Measurements from ENCODE around the gene BFSP1. TPM values are rescaled to one million over a fixed set of nuclear protein-coding genes. Genes with fewer than 3 reads are reported as not detected.

BFSP1 gene
- total RNA-seq, 4 donors from 2014 or later = 0.18 to 0.46 TPM; not detected in 2

DNA sequence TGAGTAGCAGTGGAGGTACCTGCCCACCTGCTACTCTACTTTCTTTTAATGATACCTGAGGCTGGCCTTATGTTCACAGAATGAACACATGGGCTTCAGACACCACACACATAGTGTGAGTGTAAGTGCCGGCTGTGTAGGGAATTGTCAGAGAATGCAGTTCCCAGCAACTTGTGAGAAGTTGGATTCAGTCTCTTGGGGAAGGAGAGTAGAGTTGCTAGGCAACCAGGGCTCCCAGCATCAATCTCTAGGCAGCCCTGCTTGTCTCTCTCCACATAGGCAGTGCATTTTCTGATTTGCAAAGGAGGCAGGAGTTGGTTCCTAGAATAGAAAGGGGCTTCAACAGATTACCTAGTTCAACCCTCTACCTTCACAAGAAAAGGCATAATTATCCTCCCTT lies 74.1 kb downstream of the BFSP1 start:
- DNase-seq (no peak), ATAC-seq (no peak)
- Histone ChIP-seq H3K36me3 (no peaks in the 10 kb centered on the region), H3K27ac (no peak overlapping the region), H3K27me3 (no peaks in the 10 kb centered on the region), H3K4me1 (no peaks in the 10 kb centered on the region), H3K4me3 (no peak overlapping the region), H3K9me3 (no peaks in the 10 kb centered on the region)
- intact Hi-C loops (cut with DNase I; ENCODE audit: low total_unique reads) = no loop called here
- TF ChIP-seq, protein P1, sequence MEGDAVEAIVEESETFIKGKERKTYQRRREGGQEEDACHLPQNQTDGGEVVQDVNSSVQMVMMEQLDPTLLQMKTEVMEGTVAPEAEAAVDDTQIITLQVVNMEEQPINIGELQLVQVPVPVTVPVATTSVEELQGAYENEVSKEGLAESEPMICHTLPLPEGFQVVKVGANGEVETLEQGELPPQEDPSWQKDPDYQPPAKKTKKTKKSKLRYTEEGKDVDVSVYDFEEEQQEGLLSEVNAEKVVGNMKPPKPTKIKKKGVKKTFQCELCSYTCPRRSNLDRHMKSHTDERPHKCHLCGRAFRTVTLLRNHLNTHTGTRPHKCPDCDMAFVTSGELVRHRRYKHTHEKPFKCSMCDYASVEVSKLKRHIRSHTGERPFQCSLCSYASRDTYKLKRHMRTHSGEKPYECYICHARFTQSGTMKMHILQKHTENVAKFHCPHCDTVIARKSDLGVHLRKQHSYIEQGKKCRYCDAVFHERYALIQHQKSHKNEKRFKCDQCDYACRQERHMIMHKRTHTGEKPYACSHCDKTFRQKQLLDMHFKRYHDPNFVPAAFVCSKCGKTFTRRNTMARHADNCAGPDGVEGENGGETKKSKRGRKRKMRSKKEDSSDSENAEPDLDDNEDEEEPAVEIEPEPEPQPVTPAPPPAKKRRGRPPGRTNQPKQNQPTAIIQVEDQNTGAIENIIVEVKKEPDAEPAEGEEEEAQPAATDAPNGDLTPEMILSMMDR (IDR thresholded peaks at IDR 0.05 in 4 of 5, conservative IDR thresholded peaks at IDR 0.05 in 1 of 5) = no peak
- TF ChIP-seq POLR2A (IDR thresholded peaks at IDR 0.05) = no peak
- in situ Hi-C loops (cut with MboI; ENCODE audit: low sequenced_read_pairs in 4 of 4) = no loop called here

DNA sequence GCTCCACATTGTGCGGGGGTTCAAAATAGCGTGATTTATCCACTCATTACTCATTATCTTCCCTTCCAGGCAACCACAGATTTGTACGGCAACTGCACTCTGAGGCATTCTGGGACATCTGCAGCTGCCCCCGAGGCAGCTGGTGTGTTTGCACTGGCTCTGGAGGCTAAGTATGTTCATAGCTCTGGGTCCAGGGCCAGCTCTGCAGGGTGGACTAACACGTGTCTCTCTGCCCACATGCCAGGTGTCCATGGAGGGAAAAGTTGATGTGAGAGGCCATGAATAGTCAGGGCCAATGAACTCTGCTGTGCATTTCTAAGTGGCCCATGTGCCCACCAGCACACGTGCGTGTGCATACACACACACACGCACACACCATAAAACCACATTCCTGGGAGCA lies 74.9 kb downstream of the BFSP1 start:
- Histone ChIP-seq H3K27ac (no peak overlapping the region), H3K4me1 (no peaks in the 10 kb centered on the region), H3K4me3 (no peak overlapping the region), H3K36me3 (no peaks in the 10 kb centered on the region), H3K27me3 (no peaks in the 10 kb centered on the region), H3K9me3 (no peaks in the 10 kb centered on the region)
- DNase-seq (no peak), ATAC-seq (no peak)
- in situ Hi-C loops (cut with MboI; ENCODE audit: low sequenced_read_pairs in 4 of 4) (no loop called here), intact Hi-C loops (cut with DNase I; ENCODE audit: low total_unique reads) (no loop called here)
- TF ChIP-seq POLR2A (IDR thresholded peaks at IDR 0.05) = no peak
- TF ChIP-seq, protein P1 (IDR thresholded peaks at IDR 0.05 in 4 of 5, conservative IDR thresholded peaks at IDR 0.05 in 1 of 5) = no peak

DNA sequence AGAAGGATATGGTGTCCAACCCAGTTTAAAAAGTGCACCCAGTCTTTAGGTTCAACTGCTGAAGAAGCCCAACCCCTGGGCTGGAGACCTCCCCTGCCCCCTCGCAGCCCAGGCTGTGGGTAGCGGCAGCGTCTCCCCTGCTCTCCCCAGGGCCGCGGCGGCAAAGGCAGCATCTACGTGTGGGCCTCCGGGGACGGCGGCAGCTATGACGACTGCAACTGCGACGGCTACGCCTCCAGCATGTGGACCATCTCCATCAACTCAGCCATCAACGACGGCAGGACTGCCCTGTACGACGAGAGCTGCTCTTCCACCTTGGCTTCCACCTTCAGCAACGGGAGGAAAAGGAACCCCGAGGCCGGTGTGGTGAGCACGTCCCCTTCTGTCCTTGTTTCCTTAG lies 77.6 kb downstream of the BFSP1 start:
- H3K27me3 ChIP-seq = no peaks in the 10 kb centered on the region
- no peak for ATAC-seq
- TF ChIP-seq, protein P1 (IDR thresholded peaks at IDR 0.05 in 4 of 5, conservative IDR thresholded peaks at IDR 0.05 in 1 of 5) = no peak

DNA sequence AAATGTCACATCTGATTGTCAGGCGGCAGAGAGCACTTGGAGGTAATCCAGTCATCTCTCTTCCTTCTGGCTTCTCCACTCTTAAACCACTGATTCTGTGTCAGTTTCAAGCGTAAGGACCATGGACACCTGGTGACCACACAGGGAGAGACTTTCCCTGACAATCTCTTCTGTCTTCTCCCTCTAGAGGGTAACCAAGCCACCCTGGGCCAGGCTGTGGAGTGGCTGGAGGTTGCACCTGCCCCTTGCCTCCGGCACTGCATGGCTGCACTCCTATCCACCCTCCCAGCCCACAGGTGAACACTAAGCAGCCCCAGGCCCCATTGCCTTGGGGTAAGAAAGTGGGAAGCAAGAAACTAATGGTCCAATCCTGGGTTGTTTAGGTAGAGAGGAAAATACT lies 78.7 kb downstream of the BFSP1 start:
- DNase-seq = no peak
- H3K27ac ChIP-seq = no peak overlapping the region
- H3K9me3 ChIP-seq = no peaks in the 10 kb centered on the region
- no peak overlapping the region for H3K4me3 ChIP-seq
- intact Hi-C loops (cut with DNase I; ENCODE audit: low total_unique reads) (no loop called here), in situ Hi-C loops (cut with MboI; ENCODE audit: low sequenced_read_pairs in 4 of 4) (no loop called here)
- H3K36me3 ChIP-seq = no peaks in the 10 kb centered on the region
- no peaks in the 10 kb centered on the region for H3K27me3 ChIP-seq
- ATAC-seq = no peak
- TF ChIP-seq, protein P1 (IDR thresholded peaks at IDR 0.05 in 4 of 5, conservative IDR thresholded peaks at IDR 0.05 in 1 of 5) = no peak
- TF ChIP-seq POLR2A (IDR thresholded peaks at IDR 0.05) = no peak
- no peaks in the 10 kb centered on the region for H3K4me1 ChIP-seq

More for the DNA sequence above, 77.6 kb downstream of the BFSP1 start:
- in situ Hi-C loops (cut with MboI; ENCODE audit: low sequenced_read_pairs in 4 of 4) (no loop called here), intact Hi-C loops (cut with DNase I; ENCODE audit: low total_unique reads) (no loop called here)
- Histone ChIP-seq H3K36me3 (no peaks in the 10 kb centered on the region), H3K4me3 (no peak overlapping the region), H3K27ac (no peak overlapping the region), H3K9me3 (no peaks in the 10 kb centered on the region), H3K4me1 (no peaks in the 10 kb centered on the region)
- no peak for DNase-seq

- in situ Hi-C loops (cut with MboI; ENCODE audit: low sequenced_read_pairs in 4 of 4) = no loop called here
- no peaks in the 10 kb centered on the region for H3K27me3 ChIP-seq
- H3K36me3 ChIP-seq = no peaks in the 10 kb centered on the region
- ATAC-seq (no peak), DNase-seq (no peak)
- H3K9me3 ChIP-seq = no peaks in the 10 kb centered on the region
- TF ChIP-seq, protein P1 (IDR thresholded peaks at IDR 0.05 in 4 of 5, conservative IDR thresholded peaks at IDR 0.05 in 1 of 5) = no peak
- no peak for TF ChIP-seq POLR2A (IDR thresholded peaks at IDR 0.05)
- H3K4me3 ChIP-seq = no peak overlapping the region
- intact Hi-C loops (cut with DNase I; ENCODE audit: low total_unique reads) = no loop called here
- H3K4me1 ChIP-seq = no peaks in the 10 kb centered on the region
- H3K27ac ChIP-seq = no peak overlapping the region
These were observed 82.1 kb downstream of the BFSP1 start for GRCh38 chr20:17449031-17449430.
